Transverse colon (tissue), 3 donors: ENCODE measurements around the gene GNB1.

Source experiments
- EP300 ChIP-seq: sonication (generic); formaldehyde crosslinking; IDR thresholded peaks from one replicate; pipeline ENCODE4 v1.6.1; 2017; ENCODE audit warnings: antibody characterized with exemption, low read depth
- POLR2A ChIP-seq: fragments of 450-650 bp; IDR thresholded peaks from one replicate; pipeline ENCODE4 v1.6.1; 2016; ENCODE audit warnings: antibody characterized with exemption, mild to moderate bottlenecking, moderate library complexity
- TF ChIP-seq, protein P1 (sequence below), 5 experiments: fragments of 200-600 bp in 3 of 5; fragments of 450-650 bp in 2 of 5; sonication (generic) in 3 of 5; IDR thresholded peaks; 1 replicate in 2 of 5; 2 replicates in 3 of 5; pipeline ENCODE4 v1.5.1; 2016 to 2017; ENCODE audit warnings: antibody characterized with exemption in 5 of 5, inconsistent platforms in 3 of 5, mild to moderate bottlenecking in 2 of 5, moderate library complexity in 1 of 5

DNA sequence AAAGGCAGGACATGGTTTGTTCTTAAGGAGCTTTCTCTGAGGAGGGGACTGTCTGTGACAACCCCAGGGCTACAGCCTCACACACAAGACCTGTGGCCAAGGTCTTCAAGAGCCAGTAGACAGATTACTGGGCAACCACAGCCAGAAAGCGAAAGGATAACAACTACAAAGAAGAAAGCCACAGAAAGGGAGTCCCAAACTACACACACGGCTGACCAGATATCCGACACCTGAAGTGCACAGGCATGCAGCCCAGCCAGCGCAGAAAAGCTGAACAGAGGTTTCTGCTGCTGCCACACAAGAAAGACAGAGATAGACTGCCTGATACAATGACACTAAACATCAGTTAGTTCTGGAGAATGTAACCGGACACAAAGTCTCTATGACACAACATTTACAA is 91.2 kb downstream of the GNB1 start:
- TF ChIP-seq, protein P1, sequence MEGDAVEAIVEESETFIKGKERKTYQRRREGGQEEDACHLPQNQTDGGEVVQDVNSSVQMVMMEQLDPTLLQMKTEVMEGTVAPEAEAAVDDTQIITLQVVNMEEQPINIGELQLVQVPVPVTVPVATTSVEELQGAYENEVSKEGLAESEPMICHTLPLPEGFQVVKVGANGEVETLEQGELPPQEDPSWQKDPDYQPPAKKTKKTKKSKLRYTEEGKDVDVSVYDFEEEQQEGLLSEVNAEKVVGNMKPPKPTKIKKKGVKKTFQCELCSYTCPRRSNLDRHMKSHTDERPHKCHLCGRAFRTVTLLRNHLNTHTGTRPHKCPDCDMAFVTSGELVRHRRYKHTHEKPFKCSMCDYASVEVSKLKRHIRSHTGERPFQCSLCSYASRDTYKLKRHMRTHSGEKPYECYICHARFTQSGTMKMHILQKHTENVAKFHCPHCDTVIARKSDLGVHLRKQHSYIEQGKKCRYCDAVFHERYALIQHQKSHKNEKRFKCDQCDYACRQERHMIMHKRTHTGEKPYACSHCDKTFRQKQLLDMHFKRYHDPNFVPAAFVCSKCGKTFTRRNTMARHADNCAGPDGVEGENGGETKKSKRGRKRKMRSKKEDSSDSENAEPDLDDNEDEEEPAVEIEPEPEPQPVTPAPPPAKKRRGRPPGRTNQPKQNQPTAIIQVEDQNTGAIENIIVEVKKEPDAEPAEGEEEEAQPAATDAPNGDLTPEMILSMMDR (IDR thresholded peaks at IDR 0.05) = no peak
- TF ChIP-seq POLR2A (no peak), EP300 (no peak)
